Measurements from ENCODE around the gene CDKN2AIP. TPM values are rescaled to one million over a fixed set of nuclear protein-coding genes. Genes with fewer than 3 reads are reported as not detected.

The CDKN2AIP gene
- total RNA-seq, 6 experiments from 2014 or later = 5.6 to 10.6 (median 6.8) TPM

- no peak for ATAC-seq
- no peak for TF ChIP-seq POLR2A (IDR thresholded peaks at IDR 0.05)
- TF ChIP-seq, protein P1, sequence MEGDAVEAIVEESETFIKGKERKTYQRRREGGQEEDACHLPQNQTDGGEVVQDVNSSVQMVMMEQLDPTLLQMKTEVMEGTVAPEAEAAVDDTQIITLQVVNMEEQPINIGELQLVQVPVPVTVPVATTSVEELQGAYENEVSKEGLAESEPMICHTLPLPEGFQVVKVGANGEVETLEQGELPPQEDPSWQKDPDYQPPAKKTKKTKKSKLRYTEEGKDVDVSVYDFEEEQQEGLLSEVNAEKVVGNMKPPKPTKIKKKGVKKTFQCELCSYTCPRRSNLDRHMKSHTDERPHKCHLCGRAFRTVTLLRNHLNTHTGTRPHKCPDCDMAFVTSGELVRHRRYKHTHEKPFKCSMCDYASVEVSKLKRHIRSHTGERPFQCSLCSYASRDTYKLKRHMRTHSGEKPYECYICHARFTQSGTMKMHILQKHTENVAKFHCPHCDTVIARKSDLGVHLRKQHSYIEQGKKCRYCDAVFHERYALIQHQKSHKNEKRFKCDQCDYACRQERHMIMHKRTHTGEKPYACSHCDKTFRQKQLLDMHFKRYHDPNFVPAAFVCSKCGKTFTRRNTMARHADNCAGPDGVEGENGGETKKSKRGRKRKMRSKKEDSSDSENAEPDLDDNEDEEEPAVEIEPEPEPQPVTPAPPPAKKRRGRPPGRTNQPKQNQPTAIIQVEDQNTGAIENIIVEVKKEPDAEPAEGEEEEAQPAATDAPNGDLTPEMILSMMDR (IDR thresholded peaks at IDR 0.05) = no peak
These were observed 41.1 kb downstream of the CDKN2AIP start for GRCh38 chr4:183485411-183486160.

DNA sequence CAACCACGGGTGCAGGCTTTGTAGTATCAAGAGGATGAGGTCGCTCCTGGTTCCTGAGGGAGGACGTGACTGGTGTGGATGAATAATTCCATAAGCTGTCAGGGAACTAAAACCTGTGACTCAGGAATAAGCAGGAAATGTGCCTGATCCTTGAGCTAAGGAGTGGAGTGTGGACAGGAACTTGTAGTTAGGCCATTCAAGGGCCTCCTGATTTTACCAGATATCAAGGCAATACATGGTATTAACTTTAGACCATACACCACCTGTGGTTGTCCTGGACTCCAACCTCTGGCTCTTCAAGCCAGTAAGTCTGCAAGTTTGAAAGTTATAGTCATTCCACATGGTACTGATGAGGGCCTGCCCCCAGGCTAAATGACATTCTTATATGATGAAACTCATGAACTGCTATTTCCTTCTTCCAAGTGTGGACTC, 48.4 kb downstream of the CDKN2AIP start:
- TF ChIP-seq, protein P1 (IDR thresholded peaks at IDR 0.05) = no peak
- TF ChIP-seq POLR2A (IDR thresholded peaks at IDR 0.05) = no peak
- Histone ChIP-seq H3K27me3 (no peaks in the 10 kb centered on the region), H3K27ac (no peak overlapping the region), H3K4me1 (no peaks in the 10 kb centered on the region), H3K9me3 (no peaks in the 10 kb centered on the region), H3K4me3 (no peak overlapping the region), H3K36me3 (no peaks in the 10 kb centered on the region)
- 92% methylated on average over 3 of the region's 3 CpGs for WGBS (ENCODE audit: insufficient coverage, low coverage, low lambda C conversion rate, missing lambda C conversion rate)
- DNase-seq (no peak), ATAC-seq (no peak)
- intact Hi-C loops (cut with DNase I) = no loop called here

More at GRCh38 chr4:183485411-183486160, 41.1 kb downstream of the CDKN2AIP start:
- WGBS (ENCODE audit: insufficient coverage, low coverage, low lambda C conversion rate, missing lambda C conversion rate) = 81% methylated on average over 6 of the region's 11 CpGs
- intact Hi-C loops (cut with DNase I) = no loop called here
- H3K4me3 ChIP-seq = no peak overlapping the region
- DNase-seq = no peak
- no peaks in the 10 kb centered on the region for H3K4me1 ChIP-seq
- H3K9me3 ChIP-seq = no peaks in the 10 kb centered on the region
- H3K27ac ChIP-seq = no peak overlapping the region
- no peaks in the 10 kb centered on the region for H3K36me3 ChIP-seq
- no peaks in the 10 kb centered on the region for H3K27me3 ChIP-seq

GRCh38 chr4:183493246-183493645, 48.8 kb downstream of the CDKN2AIP start:
- Histone ChIP-seq H3K36me3 (no peaks in the 10 kb centered on the region), H3K9me3 (no peaks in the 10 kb centered on the region), H3K27me3 (no peaks in the 10 kb centered on the region), H3K4me1 (no peaks in the 10 kb centered on the region), H3K4me3 (no peak overlapping the region), H3K27ac (no peak overlapping the region)
- TF ChIP-seq, protein P1 (IDR thresholded peaks at IDR 0.05) = no peak
- TF ChIP-seq POLR2A (IDR thresholded peaks at IDR 0.05) = no peak
- WGBS (ENCODE audit: insufficient coverage, low coverage, low lambda C conversion rate, missing lambda C conversion rate) = 87% methylated on average over 3 of the region's 3 CpGs
- DNase-seq (no peak), ATAC-seq (no peak)
- intact Hi-C loops (cut with DNase I) = no loop called here

DNA sequence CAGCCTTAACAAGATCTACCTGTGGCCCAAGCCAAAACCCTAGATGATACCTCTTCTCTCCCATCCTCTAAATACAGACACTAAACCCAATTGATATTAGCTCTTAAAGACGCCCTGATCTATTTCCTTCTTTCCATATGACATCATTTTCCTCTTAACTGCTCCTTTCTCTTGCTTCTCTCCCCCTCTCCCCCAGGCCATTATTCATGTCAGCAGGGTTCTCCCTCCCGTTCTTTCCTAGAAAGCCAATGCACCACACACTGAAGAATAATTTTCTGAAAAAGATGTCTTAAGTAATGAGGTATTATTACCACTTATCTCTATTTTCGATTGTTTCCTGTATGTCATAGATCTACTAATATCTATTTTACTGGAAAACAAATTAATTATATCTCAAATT, 50.7 kb downstream of the CDKN2AIP start:
- no peak for ATAC-seq
- Histone ChIP-seq H3K27ac (no peak overlapping the region), H3K36me3 (no peaks in the 10 kb centered on the region), H3K4me3 (no peak overlapping the region), H3K9me3 (no peaks in the 10 kb centered on the region), H3K4me1 (no peaks in the 10 kb centered on the region), H3K27me3 (no peaks in the 10 kb centered on the region)
- 87% methylated on average over 3 of the region's 3 CpGs for WGBS (ENCODE audit: insufficient coverage, low coverage, low lambda C conversion rate, missing lambda C conversion rate)
- intact Hi-C loops (cut with DNase I) = no loop called here
- TF ChIP-seq, protein P1 (IDR thresholded peaks at IDR 0.05) = no peak
- TF ChIP-seq POLR2A (IDR thresholded peaks at IDR 0.05) = no peak
- DNase-seq = no peak

Other genes starting within 250 kb of the CDKN2AIP start
- not detected for gene CLDN22, start 124.4 kb upstream of the CDKN2AIP start, total RNA-seq
- gene CLDN24, start 122.2 kb upstream of the CDKN2AIP start, total RNA-seq = not detected
- 1 to 10 TPM; 3.5 to 7.3 (median 5.6) TPM for gene ING2, start 60.4 kb downstream of the CDKN2AIP start, total RNA-seq
- gene RWDD4, start 214.5 kb downstream of the CDKN2AIP start, total RNA-seq = 10 to 100 TPM in 1 of 6 experiments, 1 to 10 TPM in 5; 8.4 to 10.4 (median 8.5) TPM
- 10 to 100 TPM; 14.3 to 30.8 (median 16.0) TPM for gene TRAPPC11, start 214.7 kb downstream of the CDKN2AIP start, total RNA-seq